Trophoblast cell (in vitro differentiated cells and primary cell): ENCODE data around the gene ZP1.

Source experiments
- DNase-seq, 2 donors: peaks; one replicate each; pipeline ENCODE4 v3.0.0-alpha.2; 2016
- H2AFZ ChIP-seq: 2 replicates; pipeline ENCODE4 v1.6.1; 2013; ENCODE audit warnings: low read length, moderate library complexity, mild to moderate bottlenecking; ENCODE audit not compliant: insufficient read depth, poor library complexity
- H2AK5ac ChIP-seq: 2 replicates; pipeline ENCODE4 v1.6.1; 2013; ENCODE audit warnings: mild to moderate bottlenecking, low read length
- H2BK120ac ChIP-seq: 2 replicates; pipeline ENCODE4 v1.6.1; 2013; ENCODE audit warnings: low read length, mild to moderate bottlenecking, moderate library complexity; ENCODE audit not compliant: insufficient read depth, poor library complexity
- H2BK12ac ChIP-seq: 2 replicates; pipeline ENCODE4 v1.6.1; 2013; ENCODE audit warnings: mild to moderate bottlenecking, low read length, moderate library complexity
- H2BK5ac ChIP-seq: 2 replicates; pipeline ENCODE4 v1.6.1; 2013; ENCODE audit warnings: low read length, low read depth, moderate library complexity, mild to moderate bottlenecking; ENCODE audit not compliant: poor library complexity
- H3K14ac ChIP-seq: 2 replicates; pipeline ENCODE4 v1.6.1; 2013; ENCODE audit warnings: mild to moderate bottlenecking, low read length
- H3K18ac ChIP-seq: 2 replicates; pipeline ENCODE4 v1.6.1; 2013; ENCODE audit warnings: mild to moderate bottlenecking, low read length
- H3K23ac ChIP-seq: 2 replicates; pipeline ENCODE4 v1.6.1; 2013; ENCODE audit warnings: low read length
- H3K27ac ChIP-seq: 2 replicates; pipeline ENCODE4 v1.5.1; 2013; ENCODE audit warnings: low read depth, mild to moderate bottlenecking, inconsistent platforms, low read length, moderate library complexity
- H3K27me3 ChIP-seq: 2 replicates; pipeline ENCODE4 v1.6.1; 2013; ENCODE audit warnings: inconsistent platforms, mild to moderate bottlenecking, low read length, moderate library complexity; ENCODE audit not compliant: insufficient read depth
- H3K36me3 ChIP-seq, 2 experiments: 1 replicate in 1 of 2; 2 replicates in 1 of 2; pipeline ENCODE4 v1.6.1; 2013; ENCODE audit warnings: low read length in 2 of 2, mild to moderate bottlenecking in 2 of 2, moderate library complexity in 1 of 2; ENCODE audit not compliant: insufficient read depth in 2 of 2, control insufficient read depth in 1 of 2
- H3K4ac ChIP-seq: 2 replicates; pipeline ENCODE4 v1.6.1; 2013; ENCODE audit warnings: low read depth, mild to moderate bottlenecking, low read length, moderate library complexity
- H3K4me1 ChIP-seq, 2 experiments: 1 replicate in 1 of 2; 2 replicates in 1 of 2; pipeline ENCODE4 v1.6.1; 2013; ENCODE audit warnings: low read length in 2 of 2, mild to moderate bottlenecking in 2 of 2, moderate library complexity in 1 of 2; ENCODE audit not compliant: insufficient read depth in 2 of 2, control insufficient read depth in 1 of 2
- H3K4me2 ChIP-seq: 2 replicates; pipeline ENCODE4 v1.6.1; 2013; ENCODE audit warnings: inconsistent platforms, mild to moderate bottlenecking, low read length, moderate library complexity
- H3K4me3 ChIP-seq: 2 replicates; pipeline ENCODE4 v1.5.1; 2013; ENCODE audit warnings: mild to moderate bottlenecking, low read depth, low read length, inconsistent platforms
- H3K79me1 ChIP-seq: one replicate; pipeline ENCODE4 v1.6.1; 2013; ENCODE audit warnings: low read length
- H3K79me2 ChIP-seq: 2 replicates; pipeline ENCODE4 v1.6.1; 2013; ENCODE audit warnings: low read length, mild to moderate bottlenecking; ENCODE audit not compliant: control insufficient read depth, insufficient read depth, poor library complexity
- H3K9ac ChIP-seq: 2 replicates; pipeline ENCODE4 v1.6.1; 2013; ENCODE audit warnings: mild to moderate bottlenecking, low read length
- H3K9me3 ChIP-seq: 2 replicates; pipeline ENCODE4 v1.6.1; 2013; ENCODE audit warnings: low read depth, mild to moderate bottlenecking, control low read depth, inconsistent platforms, low read length; ENCODE audit not compliant: insufficient read depth
- H4K12ac ChIP-seq: 2 replicates; pipeline ENCODE4 v1.6.1; 2013; ENCODE audit warnings: low read depth, mild to moderate bottlenecking, low read length, moderate library complexity
- H4K8ac ChIP-seq: 2 replicates; pipeline ENCODE4 v1.6.1; 2013; ENCODE audit warnings: low read depth, mild to moderate bottlenecking, low read length, moderate library complexity
- H4K91ac ChIP-seq: one replicate; pipeline ENCODE4 v1.6.1; 2013; ENCODE audit warnings: low read depth, mild to moderate bottlenecking, low read length, moderate library complexity
- WGBS: extraction: QIAGEN DNeasy Blood & Tissue Kit; methylation state at CpG from one replicate; pipeline ENCODE4 v1.1.7; 2013; ENCODE audit warnings: missing lambda C conversion rate; ENCODE audit not compliant: insufficient read length, insufficient coverage; ENCODE audit errors: extremely low coverage; 5-methylcytosine and 5-hydroxymethylcytosine counted together

ZP1 gene

DNA sequence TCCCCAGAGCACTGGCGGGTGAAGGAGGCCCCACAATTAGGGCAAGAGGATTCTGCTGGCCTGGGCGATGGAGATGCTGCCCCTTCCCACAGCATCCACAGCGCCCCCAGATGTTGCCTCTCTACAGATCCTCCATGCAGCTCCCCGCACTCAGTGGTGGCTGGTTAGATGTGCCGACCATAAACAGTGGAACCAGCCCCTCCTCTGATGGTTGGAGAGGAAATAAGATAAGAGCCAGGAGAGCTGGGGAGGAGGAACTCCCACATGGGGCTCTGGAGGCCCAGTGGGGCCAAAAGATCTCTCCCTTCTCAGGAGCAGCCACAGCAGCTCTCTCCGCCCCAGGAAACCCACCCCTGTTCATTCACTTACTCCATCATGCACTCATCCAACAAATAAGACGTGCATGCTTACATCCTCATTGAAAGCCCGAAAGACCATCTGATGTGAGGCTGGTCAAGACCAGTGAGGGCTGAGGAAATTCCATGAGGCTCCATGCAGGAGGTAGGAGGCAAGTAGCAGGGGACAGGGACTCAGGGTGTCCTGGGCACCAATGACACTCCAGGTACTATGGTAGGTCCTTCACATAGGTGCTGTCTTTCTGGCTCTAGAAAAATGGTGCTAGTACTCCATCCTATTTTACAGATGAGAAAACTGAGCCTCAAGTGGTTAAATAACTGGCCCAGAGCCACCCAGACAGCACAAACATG is 13.0 kb upstream of the ZP1 start:
- Histone ChIP-seq H2AK5ac (no peak overlapping the region), H3K18ac (no peak overlapping the region), H2BK120ac (no peak overlapping the region), H3K14ac (no peak overlapping the region), H2BK5ac (no peak overlapping the region), H3K4me1 (no peaks in the 10 kb centered on the region), H3K9ac (no peak overlapping the region), H3K79me1 (no peaks in the 10 kb centered on the region), H3K4me2 (no peak overlapping the region), H3K23ac (no peak overlapping the region), H3K79me2 (no peaks in the 10 kb centered on the region), H3K4ac (no peak overlapping the region), H4K8ac (no peak overlapping the region), H4K91ac (no peak overlapping the region), H3K9me3 (peaks cover 3% of the 10 kb centered on the region), H4K12ac (no peak overlapping the region), H3K27me3 (no peaks in the 10 kb centered on the region), H2BK12ac (no peak overlapping the region), H3K27ac (no peak overlapping the region), H2AFZ (no peak overlapping the region), H3K4me3 (peak overlapping the region; percentile 10), H3K36me3 (peaks cover 22 to 28% of the 10 kb centered on the region in 2 experiments)
- DNase-seq, result no peak
- WGBS, result no CpG with 5 or more reads among the region's 8 CpGs

DNA sequence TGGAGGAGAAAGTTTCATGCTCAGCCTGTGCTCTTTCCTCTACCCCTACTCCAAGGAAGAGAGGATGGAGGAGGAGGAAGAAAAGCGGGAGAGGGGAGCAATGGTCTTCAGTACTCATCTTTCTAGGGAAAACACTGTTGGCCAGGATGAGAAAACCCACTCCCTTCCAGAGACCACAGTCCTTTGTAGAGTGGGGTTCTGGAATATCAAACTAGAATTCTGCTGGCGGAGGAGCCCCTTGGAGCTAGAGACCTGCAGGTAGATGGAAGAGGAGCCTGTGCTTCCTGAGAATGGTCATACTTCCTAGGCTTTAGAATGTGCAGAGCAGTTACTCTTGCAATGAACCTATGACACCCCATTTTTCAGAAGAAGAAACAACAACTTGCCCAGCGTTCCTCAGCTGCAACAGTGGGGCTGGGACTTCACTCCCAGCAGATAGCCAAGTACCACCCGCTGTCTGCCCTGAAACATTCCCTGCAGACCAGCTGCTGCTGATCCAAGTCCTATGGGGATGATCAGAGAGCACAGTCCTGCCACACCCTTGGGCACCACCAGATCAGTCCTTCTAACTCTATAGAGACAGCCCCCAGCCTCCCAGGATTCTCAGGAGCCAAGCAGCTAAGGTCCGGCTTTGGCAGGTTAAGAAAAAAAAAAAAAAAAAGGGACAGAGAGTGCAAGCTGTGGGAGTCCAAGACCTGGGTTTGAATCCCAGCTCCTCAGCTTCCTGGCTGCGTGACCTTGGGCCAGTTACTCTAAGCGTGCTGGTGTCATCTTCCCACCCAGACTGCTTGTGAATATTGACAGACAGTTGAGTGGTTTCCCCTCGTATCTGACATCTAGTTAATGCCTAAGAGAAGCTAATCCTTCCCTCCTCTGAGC is 12.3 kb upstream of the ZP1 start:
- no peak overlapping the region for H3K18ac ChIP-seq
- DNase-seq, result no peak
- no peak overlapping the region for H3K9ac ChIP-seq
- no peak overlapping the region for H4K91ac ChIP-seq
- no peak overlapping the region for H3K4me3 ChIP-seq
- H3K4me1 ChIP-seq, result no peaks in the 10 kb centered on the region
- H2AFZ ChIP-seq, result no peak overlapping the region
- no peak overlapping the region for H3K4me2 ChIP-seq
- H3K4ac ChIP-seq, result no peak overlapping the region
- no peak overlapping the region for H4K8ac ChIP-seq
- no peak overlapping the region for H3K23ac ChIP-seq
- peaks cover 14 to 21% of the 10 kb centered on the region in 2 experiments for H3K36me3 ChIP-seq
- no peaks in the 10 kb centered on the region for H3K27me3 ChIP-seq
- no peak overlapping the region for H3K14ac ChIP-seq
- no peaks in the 10 kb centered on the region for H3K79me2 ChIP-seq
- no peak overlapping the region for H2BK12ac ChIP-seq
- no peak overlapping the region for H2BK120ac ChIP-seq
- H3K27ac ChIP-seq, result no peak overlapping the region
- no peak overlapping the region for H4K12ac ChIP-seq
- H2BK5ac ChIP-seq, result no peak overlapping the region
- no CpG with 5 or more reads among the region's 8 CpGs for WGBS
- H3K9me3 ChIP-seq, result peaks cover 3% of the 10 kb centered on the region
- H3K79me1 ChIP-seq, result no peaks in the 10 kb centered on the region
- no peak overlapping the region for H2AK5ac ChIP-seq

DNA sequence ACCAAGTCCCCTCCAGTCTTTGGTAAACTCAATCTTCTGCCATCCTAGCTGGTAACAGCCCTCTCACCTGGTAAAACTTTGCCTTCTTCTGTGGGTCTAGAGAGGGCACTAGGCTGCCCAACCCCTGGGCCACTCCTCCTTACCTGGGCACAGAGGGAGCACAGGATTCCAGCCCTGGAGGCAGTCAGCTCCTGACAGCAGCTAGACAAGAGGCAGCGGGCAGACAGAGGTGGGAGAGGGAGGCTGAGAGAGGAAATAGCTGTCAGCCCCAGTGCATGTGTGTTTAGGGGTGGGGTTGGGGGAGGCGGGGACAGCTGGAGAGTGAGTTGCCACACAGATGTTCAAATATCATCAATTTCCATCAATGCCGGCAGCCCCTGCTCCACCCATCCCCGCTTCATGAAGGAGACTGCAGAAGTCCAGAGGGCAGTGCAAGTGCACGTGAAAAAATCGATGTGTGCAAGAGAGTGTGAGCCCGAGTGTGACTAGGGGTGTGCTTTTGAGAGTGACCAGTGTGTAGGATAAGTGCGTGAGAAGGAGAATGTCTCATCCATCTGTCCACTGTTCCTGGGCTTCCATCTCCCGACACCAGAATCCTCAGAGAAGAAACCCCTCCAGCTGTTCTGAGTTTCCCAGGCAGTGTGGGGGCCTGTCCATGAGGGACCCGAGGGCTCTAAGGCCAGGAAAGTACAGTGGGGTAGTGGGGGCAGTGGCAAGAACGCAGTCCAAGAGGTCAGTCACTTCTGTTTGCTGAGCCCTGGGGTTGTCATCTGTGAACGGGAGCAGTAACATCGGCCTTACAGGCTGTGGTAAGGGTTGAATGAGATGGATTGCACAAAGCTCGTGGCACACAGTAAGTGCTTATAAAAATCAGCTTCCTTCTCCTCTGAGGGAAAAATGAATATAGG is 11.4 kb upstream of the ZP1 start, which contains the start of gene PTGDR2:
PTGDR2 (minus strand) TSS at position 225 of the 908 bp plus-strand sequence. CDS start 2,228 bp downstream, outside the sequence.
- H3K18ac ChIP-seq, result no peak within 1 kb of the TSS
- no peaks in the 10 kb centered on the region for H3K79me2 ChIP-seq

More for the DNA sequence above, 11.4 kb upstream of the ZP1 start, which contains the start of gene PTGDR2:
- no peak within 1 kb of the TSS for H3K4me2 ChIP-seq
- no peak within 1 kb of the TSS for H3K4ac ChIP-seq
- H4K8ac ChIP-seq, result no peak within 1 kb of the TSS
- H3K27me3 ChIP-seq, result no peaks in the 10 kb centered on the region
- H2AK5ac ChIP-seq, result no peak within 1 kb of the TSS
- H4K91ac ChIP-seq, result no peak within 1 kb of the TSS
- no peak within 1 kb of the TSS for H3K23ac ChIP-seq
- no peak within 1 kb of the TSS for H3K14ac ChIP-seq
- no peaks in the 10 kb centered on the region for H3K79me1 ChIP-seq
- H3K4me3 ChIP-seq, result no peak within 1 kb of the TSS
- DNase-seq, result no peak
- no peak within 1 kb of the TSS for H3K9ac ChIP-seq
- H3K4me1 ChIP-seq, result no peaks in the 10 kb centered on the region
- H2AFZ ChIP-seq, result no peak within 1 kb of the TSS
- H4K12ac ChIP-seq, result no peak within 1 kb of the TSS
- peaks cover 3% of the 10 kb centered on the region for H3K9me3 ChIP-seq
- peaks cover 5 to 14% of the 10 kb centered on the region in 2 experiments for H3K36me3 ChIP-seq
- no peak within 1 kb of the TSS for H3K27ac ChIP-seq
- no CpG with 5 or more reads among the region's 14 CpGs for WGBS
- H2BK120ac ChIP-seq, result no peak within 1 kb of the TSS
- H2BK5ac ChIP-seq, result no peak within 1 kb of the TSS
- H2BK12ac ChIP-seq, result no peak within 1 kb of the TSS
